ENCODE results near the gene SYNPO2L. TPM values are rescaled to one million over a fixed set of nuclear protein-coding genes. Genes with fewer than 3 reads are reported as not detected.
A peak's percentile ranks its signal among the peaks of the same experiment; 100 is the strongest.

The SYNPO2L gene
- total and polyA plus RNA-seq, 9 of the 15 experiments (the other 6 are each of a cell fraction or from before 2014, with no cell fraction given), result 0.03 to 0.07 TPM; not detected in 7

GRCh38 chr10:73614720-73615119 lies 41.1 kb downstream of the SYNPO2L start:
- Histone ChIP-seq H3K9me3 (replicated peaks; ENCODE audit: control insufficient read depth, insufficient read depth, low read depth, low read length) (no peaks in the 10 kb centered on the region), H3K4me1 (replicated peaks in 1 of 2; ENCODE audit: control insufficient read depth in 2 of 2, insufficient read depth in 2 of 2, low read length in 2 of 2) (no peaks in the 10 kb centered on the region; a peak in 1 of 5 replicates), H3K9me1 (ENCODE audit: control insufficient read depth, insufficient read depth, low read length) (no peaks in the 10 kb centered on the region), H3K79me2 (ENCODE audit: control insufficient read depth, insufficient read depth, low read length) (no peaks in the 10 kb centered on the region), H4K20me1 (replicated peaks; ENCODE audit: control insufficient read depth, insufficient read depth, low read length) (no peaks in the 10 kb centered on the region), H2AFZ (ENCODE audit: low read depth, low read length) (no peak overlapping the region), H3K4me2 (ENCODE audit: insufficient read depth, low read length) (no peak overlapping the region), H3K4me3 (no peak overlapping the region), H3K36me3 (ENCODE audit: control insufficient read depth, insufficient read depth, low read length) (no peaks in the 10 kb centered on the region), H3K27ac (ENCODE audit: extremely low read depth, low read depth, low read length) (no peak overlapping the region), H3K27me3 (ENCODE audit: control insufficient read depth in 2 of 2, insufficient read depth in 2 of 2, low read length in 2 of 2) (no peaks in the 10 kb centered on the region), H3K9ac (ENCODE audit: insufficient read depth in 1 of 2, low read depth in 2 of 2, low read length in 2 of 2) (no peak overlapping the region)
- intact Hi-C loops (cut with micrococcal nuclease) (no loop called here), in situ Hi-C loops (cut with MboI) (no loop called here)
- DNase-seq (ENCODE audit: extremely low read depth in 1 of 4, low spot score in 3 of 4), result no peak
- POLR2A ChIA-PET, result interaction anchor here (1.3 kb wide), 1 partner anchor 11 kb away, joined by 3 read pairs; no protein-coding TSS in a partner anchor
- CTCF ChIA-PET (ENCODE audit: low intra/inter-chr PET ratio), result no interaction called here
- no peak; the same call in 2 of the 3 replicates for ATAC-seq
- no peak for FAIRE-seq
- TF ChIP-seq CC2D1A (IDR thresholded peaks at IDR 0.05), result no peak
- no peak for TF ChIP-seq MXI1 (IDR thresholded peaks at IDR 0.05; ENCODE audit: low read depth, low read length)
- no peak for TF ChIP-seq ELF2 (CRISPR knock-in tag; IDR thresholded peaks at IDR 0.05)
- TF ChIP-seq, protein P1, sequence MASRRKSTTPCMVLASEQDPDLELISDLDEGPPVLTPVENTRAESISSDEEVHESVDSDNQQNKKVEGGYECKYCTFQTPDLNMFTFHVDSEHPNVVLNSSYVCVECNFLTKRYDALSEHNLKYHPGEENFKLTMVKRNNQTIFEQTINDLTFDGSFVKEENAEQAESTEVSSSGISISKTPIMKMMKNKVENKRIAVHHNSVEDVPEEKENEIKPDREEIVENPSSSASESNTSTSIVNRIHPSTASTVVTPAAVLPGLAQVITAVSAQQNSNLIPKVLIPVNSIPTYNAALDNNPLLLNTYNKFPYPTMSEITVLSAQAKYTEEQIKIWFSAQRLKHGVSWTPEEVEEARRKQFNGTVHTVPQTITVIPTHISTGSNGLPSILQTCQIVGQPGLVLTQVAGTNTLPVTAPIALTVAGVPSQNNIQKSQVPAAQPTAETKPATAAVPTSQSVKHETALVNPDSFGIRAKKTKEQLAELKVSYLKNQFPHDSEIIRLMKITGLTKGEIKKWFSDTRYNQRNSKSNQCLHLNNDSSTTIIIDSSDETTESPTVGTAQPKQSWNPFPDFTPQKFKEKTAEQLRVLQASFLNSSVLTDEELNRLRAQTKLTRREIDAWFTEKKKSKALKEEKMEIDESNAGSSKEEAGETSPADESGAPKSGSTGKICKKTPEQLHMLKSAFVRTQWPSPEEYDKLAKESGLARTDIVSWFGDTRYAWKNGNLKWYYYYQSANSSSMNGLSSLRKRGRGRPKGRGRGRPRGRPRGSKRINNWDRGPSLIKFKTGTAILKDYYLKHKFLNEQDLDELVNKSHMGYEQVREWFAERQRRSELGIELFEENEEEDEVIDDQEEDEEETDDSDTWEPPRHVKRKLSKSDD (conservative IDR thresholded peaks at IDR 0.05; ENCODE audit: low read length), result no peak
- no peak for TF ChIP-seq ETV1 (tag; conservative IDR thresholded peaks at IDR 0.05; ENCODE audit: low read depth)
- no peak for TF ChIP-seq CEBPG (CRISPR knock-in tag; IDR thresholded peaks at IDR 0.05)
- peak; percentile 39 to 68; a peak in 3 of 4 replicates for TF ChIP-seq CEBPG (tag; conservative IDR thresholded peaks at IDR 0.05 in 1 of 2, IDR thresholded peaks at IDR 0.05 in 1 of 2)
- TF ChIP-seq, protein P2, sequence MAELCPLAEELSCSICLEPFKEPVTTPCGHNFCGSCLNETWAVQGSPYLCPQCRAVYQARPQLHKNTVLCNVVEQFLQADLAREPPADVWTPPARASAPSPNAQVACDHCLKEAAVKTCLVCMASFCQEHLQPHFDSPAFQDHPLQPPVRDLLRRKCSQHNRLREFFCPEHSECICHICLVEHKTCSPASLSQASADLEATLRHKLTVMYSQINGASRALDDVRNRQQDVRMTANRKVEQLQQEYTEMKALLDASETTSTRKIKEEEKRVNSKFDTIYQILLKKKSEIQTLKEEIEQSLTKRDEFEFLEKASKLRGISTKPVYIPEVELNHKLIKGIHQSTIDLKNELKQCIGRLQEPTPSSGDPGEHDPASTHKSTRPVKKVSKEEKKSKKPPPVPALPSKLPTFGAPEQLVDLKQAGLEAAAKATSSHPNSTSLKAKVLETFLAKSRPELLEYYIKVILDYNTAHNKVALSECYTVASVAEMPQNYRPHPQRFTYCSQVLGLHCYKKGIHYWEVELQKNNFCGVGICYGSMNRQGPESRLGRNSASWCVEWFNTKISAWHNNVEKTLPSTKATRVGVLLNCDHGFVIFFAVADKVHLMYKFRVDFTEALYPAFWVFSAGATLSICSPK (IDR thresholded peaks at IDR 0.05; ENCODE audit: borderline replicate concordance), result no peak
- TF ChIP-seq, protein P3, sequence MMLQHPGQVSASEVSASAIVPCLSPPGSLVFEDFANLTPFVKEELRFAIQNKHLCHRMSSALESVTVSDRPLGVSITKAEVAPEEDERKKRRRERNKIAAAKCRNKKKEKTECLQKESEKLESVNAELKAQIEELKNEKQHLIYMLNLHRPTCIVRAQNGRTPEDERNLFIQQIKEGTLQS (IDR thresholded peaks at IDR 0.05), result peak; percentile 69
- TF ChIP-seq, protein P3 (CRISPR knock-in tag; conservative IDR thresholded peaks at IDR 0.05), result no peak
- no peak for TF ChIP-seq SMARCA4 (IDR thresholded peaks at IDR 0.05)
- TF ChIP-seq, protein P4, sequence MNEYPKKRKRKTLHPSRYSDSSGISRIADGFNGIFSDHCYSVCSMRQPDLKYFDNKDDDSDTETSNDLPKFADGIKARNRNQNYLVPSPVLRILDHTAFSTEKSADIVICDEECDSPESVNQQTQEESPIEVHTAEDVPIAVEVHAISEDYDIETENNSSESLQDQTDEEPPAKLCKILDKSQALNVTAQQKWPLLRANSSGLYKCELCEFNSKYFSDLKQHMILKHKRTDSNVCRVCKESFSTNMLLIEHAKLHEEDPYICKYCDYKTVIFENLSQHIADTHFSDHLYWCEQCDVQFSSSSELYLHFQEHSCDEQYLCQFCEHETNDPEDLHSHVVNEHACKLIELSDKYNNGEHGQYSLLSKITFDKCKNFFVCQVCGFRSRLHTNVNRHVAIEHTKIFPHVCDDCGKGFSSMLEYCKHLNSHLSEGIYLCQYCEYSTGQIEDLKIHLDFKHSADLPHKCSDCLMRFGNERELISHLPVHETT (CRISPR knock-in tag; conservative IDR thresholded peaks at IDR 0.05 in 1 of 2, IDR thresholded peaks at IDR 0.05 in 1 of 2), result no peak
- no peak for TF ChIP-seq RAD21 (CRISPR knock-in tag; conservative IDR thresholded peaks at IDR 0.05 in 1 of 2, IDR thresholded peaks at IDR 0.05 in 1 of 2)
- no TSS peak for BruUV-seq (replicated peaks)
- WGBS (ENCODE audit: insufficient coverage, low coverage, missing lambda C conversion rate), result 59% methylated on average over 3 of the region's 3 CpGs
